GM21723 (cell line): ENCODE results near the gene SAMD14.

Experiments used
- ATAC-seq: cut with Tn5 transposase; IDR thresholded peaks from one replicate; pipeline ENCODE4 v1.9.1; 2021; ENCODE audit warnings: mild to moderate bottlenecking, moderate library complexity; ENCODE audit not compliant: unreplicated experiment

SAMD14 gene

GRCh38 chr17:50134206-50135110 lies 4.5 kb upstream of the SAMD14 start:
- no peak for ATAC-seq

- ATAC-seq = no peak
Measured at GRCh38 chr17:50133769-50134099, 3.8 kb upstream of the SAMD14 start.

- ATAC-seq = no peak
Measured at GRCh38 chr17:50133028-50133768, 3.2 kb upstream of the SAMD14 start.

- no peak for ATAC-seq
Measured at GRCh38 chr17:50132104-50132794, 2.3 kb upstream of the SAMD14 start.

GRCh38 chr17:50130559-50131305 lies 772 bp upstream of the SAMD14 start:
- ATAC-seq = no peak

DNA sequence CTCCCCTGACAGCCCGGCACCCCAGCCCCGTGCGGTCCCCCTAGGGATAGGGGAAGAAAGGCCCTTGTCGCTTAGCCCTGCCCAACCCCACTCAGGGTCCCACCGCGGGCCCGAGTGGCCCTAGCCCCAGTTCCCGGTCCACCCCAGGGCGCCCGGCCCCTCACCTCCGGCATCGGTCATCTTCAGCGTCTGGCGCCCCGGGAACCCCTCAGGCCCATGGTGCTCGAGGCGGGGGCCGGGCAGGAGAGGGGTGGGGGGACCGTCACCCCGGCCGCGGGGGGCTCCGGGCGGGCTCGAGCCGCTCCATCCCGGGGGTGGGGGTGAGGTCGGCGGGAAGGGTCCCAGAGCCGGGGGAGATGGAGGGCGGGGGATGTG lies 620 bp downstream of the SAMD14 start:
- no peak for ATAC-seq

DNA sequence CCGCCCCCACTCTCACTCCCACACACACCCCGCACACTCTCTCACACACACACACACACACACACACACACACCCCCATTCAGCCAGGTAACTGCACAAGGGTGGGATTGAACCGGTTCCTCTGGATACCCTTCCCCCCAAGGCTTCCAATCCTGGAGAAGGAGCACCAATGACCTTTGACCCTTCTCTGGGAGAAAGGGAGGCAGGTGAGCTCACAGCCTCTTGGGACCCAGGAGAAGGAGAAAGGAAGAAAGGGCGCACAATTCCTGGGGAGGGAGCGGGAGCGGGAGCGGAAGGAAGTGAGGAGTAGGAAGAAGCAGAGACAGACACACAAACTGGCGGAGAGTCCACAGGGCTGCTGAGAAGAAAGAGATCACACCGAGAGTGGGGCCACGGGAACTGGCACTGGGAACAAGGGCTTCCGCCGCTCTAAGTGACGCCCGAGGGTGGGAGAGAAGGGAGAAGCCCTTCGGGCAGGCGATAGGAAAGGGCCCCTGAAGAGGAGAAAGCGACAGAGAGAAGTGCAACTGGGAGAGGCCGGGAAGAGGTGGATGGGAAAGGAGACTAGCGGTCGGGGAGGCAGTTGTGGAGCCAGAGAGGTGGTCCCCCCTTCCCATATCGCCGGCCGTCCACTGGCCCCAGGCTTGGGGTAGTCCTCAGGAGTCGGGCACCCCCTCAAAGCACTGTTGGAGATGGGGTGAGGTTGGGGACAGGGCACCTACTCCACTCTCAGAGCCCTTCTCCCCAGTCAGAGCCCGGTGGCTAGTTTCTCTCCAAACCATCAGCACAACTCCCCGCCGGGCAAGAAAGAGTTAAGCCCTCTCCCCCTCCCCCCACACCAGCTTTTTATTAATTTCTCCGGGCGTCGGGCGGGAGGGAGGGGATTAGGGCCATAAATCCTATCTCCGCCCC lies 1.3 kb downstream of the SAMD14 start:
- ATAC-seq = no peak

DNA sequence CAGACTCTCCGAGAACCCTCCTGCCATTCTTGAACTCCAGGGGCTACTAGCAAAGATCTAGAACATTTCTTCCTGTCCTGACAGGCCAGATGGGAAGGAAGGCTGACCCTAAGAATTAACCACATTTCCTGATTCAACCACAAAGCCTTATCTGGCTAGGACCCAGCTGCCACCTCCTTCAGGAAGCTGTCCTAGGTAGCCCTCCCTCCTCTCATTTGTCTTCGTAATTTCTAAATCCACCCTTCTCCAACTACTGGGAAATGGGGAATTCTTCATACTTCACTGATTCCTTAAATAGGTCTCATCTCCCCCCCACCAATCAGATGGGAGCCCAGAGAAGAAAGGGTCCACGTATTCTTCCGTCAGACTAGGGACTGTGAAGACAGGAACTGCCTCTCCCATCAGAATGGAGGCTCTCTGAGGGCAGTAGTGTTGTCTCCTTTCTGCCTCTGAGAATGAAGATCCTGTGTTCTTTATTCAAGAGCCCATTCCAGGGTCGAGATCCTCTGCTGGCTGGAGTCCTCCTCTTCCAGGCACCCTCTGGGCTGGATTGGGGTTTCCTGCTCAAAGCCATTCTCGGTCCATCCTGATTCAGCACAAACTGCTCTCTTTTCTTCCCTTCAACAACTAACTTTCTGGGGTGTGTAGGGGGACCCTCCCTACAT lies 2.1 kb downstream of the SAMD14 start:
- ATAC-seq = no peak

DNA sequence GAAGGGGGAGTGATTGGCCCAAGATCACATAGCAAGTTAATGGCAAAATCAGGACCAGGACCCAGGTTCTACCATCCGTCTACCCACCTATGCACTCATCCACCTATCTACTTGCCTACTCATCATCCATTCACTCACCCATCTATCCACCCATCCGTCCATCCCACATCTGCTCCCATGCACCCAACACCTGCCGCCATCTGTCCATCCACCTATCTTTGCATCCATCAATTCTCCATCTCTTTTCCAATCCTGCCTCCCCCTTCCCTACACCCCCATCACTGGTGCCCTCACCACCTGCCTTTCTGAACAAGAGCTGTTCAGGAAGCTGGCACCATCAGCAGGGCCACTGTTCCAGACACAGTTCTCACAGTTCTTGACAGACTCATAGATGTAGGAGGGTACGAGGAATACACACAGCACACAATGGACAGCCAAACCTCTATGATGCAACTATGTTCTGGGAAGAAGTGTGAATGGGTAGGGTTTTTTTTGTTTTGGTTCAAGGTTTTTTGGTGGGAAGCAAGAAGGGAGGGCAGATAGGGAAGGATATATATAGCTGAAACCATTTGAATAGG lies 4.5 kb downstream of the SAMD14 start:
- no peak for ATAC-seq

- no peak for ATAC-seq
Measured at GRCh38 chr17:50123649-50124349, 6.2 kb downstream of the SAMD14 start.

DNA sequence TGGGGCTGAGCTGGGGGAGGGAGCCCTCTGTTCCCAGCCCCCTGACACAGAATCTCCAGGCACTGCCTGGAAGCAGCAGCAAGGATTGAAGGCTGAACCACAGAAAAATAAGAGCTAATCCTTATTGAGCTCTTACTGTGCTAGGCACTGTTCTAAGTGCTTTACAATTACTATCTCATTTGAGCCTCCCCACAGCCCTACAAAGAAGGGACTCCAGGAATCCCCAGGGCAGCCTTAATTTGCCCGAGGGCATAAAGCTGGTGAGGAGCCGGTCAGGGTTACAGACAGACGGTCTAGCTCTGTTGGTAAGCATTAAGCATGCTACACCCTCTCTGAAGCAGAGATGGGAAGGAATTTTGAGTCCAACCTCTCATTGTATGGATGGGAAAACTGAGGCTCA lies 7.0 kb downstream of the SAMD14 start:
- no peak for ATAC-seq

- ATAC-seq = no peak
Measured at GRCh38 chr17:50120475-50121253, 9.3 kb downstream of the SAMD14 start.

DNA sequence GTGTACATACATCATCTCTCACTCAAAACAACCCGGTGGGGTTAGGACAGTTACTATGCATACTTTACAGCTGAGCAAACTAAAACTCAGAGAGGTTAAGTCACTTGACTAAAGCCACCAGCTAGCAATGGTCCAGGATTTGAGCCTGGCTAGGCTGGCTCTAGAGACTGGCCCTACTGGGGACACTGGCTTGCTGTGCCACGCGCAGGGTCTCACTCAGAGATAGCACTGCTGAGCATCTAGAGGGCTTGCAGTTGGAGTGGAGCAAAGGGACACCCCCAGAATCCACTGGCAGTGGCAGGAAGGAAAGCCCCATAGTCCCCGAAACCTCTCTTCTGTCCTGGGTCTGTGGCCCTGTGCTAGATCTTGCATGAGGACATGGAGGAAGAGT lies 11.1 kb downstream of the SAMD14 start:
- ATAC-seq = no peak

DNA sequence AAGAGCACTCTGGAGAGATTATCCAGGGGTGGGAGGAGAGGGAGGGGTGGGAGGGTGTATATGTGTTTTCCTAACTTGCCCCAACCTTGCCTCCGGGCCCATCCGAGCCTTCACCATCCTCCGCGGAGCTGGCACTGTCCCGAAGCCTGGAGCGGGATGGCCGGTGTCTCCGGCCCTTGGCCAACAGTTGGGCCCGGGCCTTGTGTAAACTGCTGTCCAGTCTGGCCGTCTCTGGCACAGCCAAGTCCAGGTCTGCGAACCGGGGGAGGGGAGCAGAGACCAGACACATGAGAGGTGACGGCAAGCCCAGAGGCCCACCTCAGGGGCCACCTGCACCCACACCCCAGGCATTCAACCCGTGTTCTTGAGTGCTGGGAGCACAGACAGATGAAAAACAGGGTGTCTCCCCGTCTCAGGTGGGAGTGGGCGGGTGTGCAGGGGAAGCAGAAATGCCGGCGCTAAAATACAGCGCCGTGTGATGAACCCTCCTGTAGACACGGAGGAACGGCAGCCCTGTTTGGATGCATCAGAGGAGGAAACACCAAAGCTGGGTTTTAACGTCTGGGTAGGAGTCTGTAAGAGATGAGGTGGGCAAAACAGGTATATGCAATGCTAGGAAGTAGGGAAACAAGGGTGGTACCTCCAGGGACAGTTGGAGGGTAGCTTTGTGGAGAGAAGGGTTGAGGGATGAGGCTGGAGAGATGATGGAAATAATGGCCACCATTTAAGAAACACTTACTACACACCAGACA lies 11.7 kb downstream of the SAMD14 start:
- ATAC-seq = no peak

DNA sequence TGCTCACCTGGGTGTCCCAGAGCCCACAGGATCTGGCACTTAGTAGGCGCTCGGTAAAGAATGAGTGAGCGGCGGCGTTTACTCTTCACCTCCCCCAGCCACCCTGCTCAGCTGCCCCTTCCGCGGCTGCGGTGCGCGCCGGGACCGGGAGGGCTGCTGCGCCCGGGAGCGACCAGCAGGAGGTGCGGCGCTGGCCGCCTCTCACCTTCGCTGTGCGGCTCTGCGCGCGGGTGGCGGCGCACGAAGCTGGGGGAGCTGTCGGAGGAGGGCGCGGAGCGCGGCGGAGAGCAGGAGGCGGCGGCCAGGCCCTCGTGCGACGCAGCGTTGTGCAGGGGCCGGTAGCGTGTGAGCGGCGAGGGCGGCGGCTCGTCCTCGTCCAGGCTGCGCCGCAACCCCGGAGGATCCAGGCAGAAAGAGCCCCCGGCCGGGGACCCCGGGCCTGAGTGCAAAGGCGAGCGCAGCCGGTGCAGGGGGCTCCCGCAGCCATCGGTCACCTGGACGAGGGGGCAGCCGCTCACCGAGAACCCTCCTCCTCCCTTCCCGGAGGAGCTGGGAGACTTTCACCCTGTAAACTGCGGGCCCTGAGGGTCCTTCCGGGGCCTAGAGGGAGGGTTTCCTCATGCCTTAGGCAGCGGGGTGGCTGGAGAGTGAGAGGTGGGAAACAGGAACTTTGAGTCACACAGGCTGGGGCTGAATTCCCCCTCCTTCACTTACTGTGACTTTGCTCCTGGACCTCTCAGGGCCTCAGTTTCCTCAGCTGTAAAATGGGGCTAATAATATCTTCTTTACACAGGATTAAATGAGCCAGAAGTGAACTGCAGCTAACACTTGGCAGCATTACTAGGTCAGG lies 12.5 kb downstream of the SAMD14 start:
- ATAC-seq = no peak

DNA sequence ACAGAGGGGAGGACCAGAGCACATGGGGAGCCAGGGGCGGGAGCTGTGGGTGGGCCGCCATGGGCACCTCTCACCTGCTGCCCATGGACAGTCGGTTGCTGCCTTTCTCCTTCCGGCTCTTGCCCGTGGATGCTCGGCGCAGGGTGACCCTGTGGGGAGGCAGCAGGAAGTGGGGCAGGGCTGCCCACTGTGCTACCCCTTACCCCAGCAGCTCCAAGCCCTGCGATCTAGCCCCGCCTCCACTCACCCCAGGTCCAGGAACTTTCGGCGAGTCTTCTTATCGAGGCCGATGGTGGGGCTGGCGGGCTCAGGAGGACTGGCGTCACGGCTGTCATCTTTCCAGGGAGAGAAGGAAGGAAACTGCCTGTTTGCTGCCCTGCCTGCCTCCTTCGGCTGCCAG lies 14.2 kb downstream of the SAMD14 start:
- no peak for ATAC-seq
